Retina (tissue), 1 donor: Measurements from ENCODE around the gene SNRNP48.
A peak's percentile ranks its signal among the peaks of the same experiment; 100 is the strongest.

Source experiments
- DNase-seq: peaks from one replicate; pipeline ENCODE4 v3.0.0-alpha.2; 2016

SNRNP48 gene

GRCh38 chr6:7559651-7560385 lies 30.2 kb upstream of the SNRNP48 start:
- DNase-seq: no peak

- DNase-seq: no peak
Observed at GRCh38 chr6:7561153-7561964, 28.6 kb upstream of the SNRNP48 start.

GRCh38 chr6:7562769-7563168 lies 27.2 kb upstream of the SNRNP48 start:
- DNase-seq: no peak

- DNase-seq: no peak
Observed at GRCh38 chr6:7566107-7566506, 23.9 kb upstream of the SNRNP48 start.

- no peak for DNase-seq
Observed at GRCh38 chr6:7566617-7567173, 23.3 kb upstream of the SNRNP48 start.

GRCh38 chr6:7568021-7568420 lies 22.0 kb upstream of the SNRNP48 start:
- DNase-seq: no peak

GRCh38 chr6:7569082-7569481 lies 20.9 kb upstream of the SNRNP48 start:
- DNase-seq: no peak

GRCh38 chr6:7572213-7572943 lies 17.6 kb upstream of the SNRNP48 start:
- no peak for DNase-seq

- no peak for DNase-seq
Observed at GRCh38 chr6:7574500-7574899, 15.5 kb upstream of the SNRNP48 start.

GRCh38 chr6:7578516-7578915 lies 11.5 kb upstream of the SNRNP48 start:
- DNase-seq: no peak

- no peak for DNase-seq
Observed at GRCh38 chr6:7578931-7579330, 11.1 kb upstream of the SNRNP48 start.

- no peak for DNase-seq
Observed at GRCh38 chr6:7579851-7580250, 10.1 kb upstream of the SNRNP48 start.

GRCh38 chr6:7580537-7580926 lies 9.5 kb upstream of the SNRNP48 start:
- DNase-seq: no peak

GRCh38 chr6:7580927-7581618 lies 8.9 kb upstream of the SNRNP48 start:
- DNase-seq: no peak

GRCh38 chr6:7585287-7585930 lies 4.6 kb upstream of the SNRNP48 start:
- DNase-seq: no peak

GRCh38 chr6:7587631-7588100 lies 2.3 kb upstream of the SNRNP48 start:
- DNase-seq: no peak

- no peak for DNase-seq
Observed at GRCh38 chr6:7588506-7588905, 1.5 kb upstream of the SNRNP48 start.

- no peak for DNase-seq
Observed at GRCh38 chr6:7589221-7589620, 777 bp upstream of the SNRNP48 start.

GRCh38 chr6:7590918-7591302 lies 912 bp downstream of the SNRNP48 start:
- peak; percentile 21 for DNase-seq

- no peak for DNase-seq
Observed at GRCh38 chr6:7591770-7592169, 1.8 kb downstream of the SNRNP48 start.

GRCh38 chr6:7593229-7593628 lies 3.2 kb downstream of the SNRNP48 start:
- DNase-seq: no peak

- DNase-seq: no peak
Observed at GRCh38 chr6:7594579-7595125, 4.7 kb downstream of the SNRNP48 start.
